ENCODE measurements around the gene PLEK2.
A peak's percentile ranks its signal among the peaks of the same experiment; 100 is the strongest.

The PLEK2 gene

GRCh38 chr14:67370830-67371229 lies 41.1 kb downstream of the PLEK2 start:
- no peak overlapping the region for H3K9ac ChIP-seq (ENCODE audit: low read length)
- no peak overlapping the region for H3K4me3 ChIP-seq (ENCODE audit: low read depth, low read length, poor library complexity, severe bottlenecking)
- H3K79me2 ChIP-seq (ENCODE audit: insufficient read depth, low read length): peaks cover 4% of the 10 kb centered on the region; the same call in 1 of the 2 replicates
- no peaks in the 10 kb centered on the region for H3K9me3 ChIP-seq (ENCODE audit: low read length)
- H2AFZ ChIP-seq (ENCODE audit: low read length): no peak overlapping the region
- no peaks in the 10 kb centered on the region for H3K9me2 ChIP-seq (ENCODE audit: low read depth, low read length)
- no peaks in the 10 kb centered on the region for H4K20me1 ChIP-seq (ENCODE audit: insufficient read depth, low read length)
- no peak for TF ChIP-seq EZH2 (IDR thresholded peaks at IDR 0.05; ENCODE audit: borderline replicate concordance, low read length)
- TF ChIP-seq, protein P1, sequence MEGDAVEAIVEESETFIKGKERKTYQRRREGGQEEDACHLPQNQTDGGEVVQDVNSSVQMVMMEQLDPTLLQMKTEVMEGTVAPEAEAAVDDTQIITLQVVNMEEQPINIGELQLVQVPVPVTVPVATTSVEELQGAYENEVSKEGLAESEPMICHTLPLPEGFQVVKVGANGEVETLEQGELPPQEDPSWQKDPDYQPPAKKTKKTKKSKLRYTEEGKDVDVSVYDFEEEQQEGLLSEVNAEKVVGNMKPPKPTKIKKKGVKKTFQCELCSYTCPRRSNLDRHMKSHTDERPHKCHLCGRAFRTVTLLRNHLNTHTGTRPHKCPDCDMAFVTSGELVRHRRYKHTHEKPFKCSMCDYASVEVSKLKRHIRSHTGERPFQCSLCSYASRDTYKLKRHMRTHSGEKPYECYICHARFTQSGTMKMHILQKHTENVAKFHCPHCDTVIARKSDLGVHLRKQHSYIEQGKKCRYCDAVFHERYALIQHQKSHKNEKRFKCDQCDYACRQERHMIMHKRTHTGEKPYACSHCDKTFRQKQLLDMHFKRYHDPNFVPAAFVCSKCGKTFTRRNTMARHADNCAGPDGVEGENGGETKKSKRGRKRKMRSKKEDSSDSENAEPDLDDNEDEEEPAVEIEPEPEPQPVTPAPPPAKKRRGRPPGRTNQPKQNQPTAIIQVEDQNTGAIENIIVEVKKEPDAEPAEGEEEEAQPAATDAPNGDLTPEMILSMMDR (IDR thresholded peaks at IDR 0.05; ENCODE audit: low read length): no peak
- H3K4me2 ChIP-seq (ENCODE audit: low read length): no peak overlapping the region
- H3K27ac ChIP-seq (ENCODE audit: low read depth, low read length, poor library complexity, severe bottlenecking): no peak overlapping the region
- H3F3A ChIP-seq (ENCODE audit: insufficient read depth, low read length): no peaks in the 10 kb centered on the region
- no peaks in the 10 kb centered on the region for H3K27me3 ChIP-seq (ENCODE audit: insufficient read depth, low read length)
- H3K36me3 ChIP-seq (ENCODE audit: insufficient read depth, low read length): peaks cover 93% of the 10 kb centered on the region
- H3K4me1 ChIP-seq (ENCODE audit: insufficient read depth, low read length, severe bottlenecking): no peaks in the 10 kb centered on the region

- H3K9me2 ChIP-seq (ENCODE audit: low read depth, low read length): no peaks in the 10 kb centered on the region
- H4K20me1 ChIP-seq (ENCODE audit: insufficient read depth, low read length): peaks cover 7% of the 10 kb centered on the region; the same call in 1 of the 2 replicates
- no peaks in the 10 kb centered on the region for H3K27me3 ChIP-seq (ENCODE audit: insufficient read depth, low read length)
- no peak overlapping the region for H3K4me2 ChIP-seq (ENCODE audit: low read length)
- H2AFZ ChIP-seq (ENCODE audit: low read length): no peak overlapping the region
- peaks cover 43% of the 10 kb centered on the region for H3K79me2 ChIP-seq (ENCODE audit: insufficient read depth, low read length)
- H3K4me3 ChIP-seq (ENCODE audit: low read depth, low read length, poor library complexity, severe bottlenecking): no peak overlapping the region
- H3F3A ChIP-seq (ENCODE audit: insufficient read depth, low read length): no peaks in the 10 kb centered on the region
- H3K36me3 ChIP-seq (ENCODE audit: insufficient read depth, low read length): peaks cover 79% of the 10 kb centered on the region
- peaks cover 24% of the 10 kb centered on the region for H3K4me1 ChIP-seq (ENCODE audit: insufficient read depth, low read length, severe bottlenecking)
- no peaks in the 10 kb centered on the region for H3K9me3 ChIP-seq (ENCODE audit: low read length)
- no peak overlapping the region for H3K9ac ChIP-seq (ENCODE audit: low read length)
- TF ChIP-seq, protein P1 (IDR thresholded peaks at IDR 0.05; ENCODE audit: low read length): no peak
- no peak for TF ChIP-seq EZH2 (IDR thresholded peaks at IDR 0.05; ENCODE audit: borderline replicate concordance, low read length)
- H3K27ac ChIP-seq (ENCODE audit: low read depth, low read length, poor library complexity, severe bottlenecking): no peak overlapping the region
These were observed 46.5 kb downstream of the PLEK2 start for GRCh38 chr14:67365476-67365875.

- Histone ChIP-seq H3K9me3 (ENCODE audit: low read length) (no peaks in the 10 kb centered on the region), H3K4me1 (ENCODE audit: insufficient read depth, low read length, severe bottlenecking) (peaks cover 51% of the 10 kb centered on the region)
These were observed 51.3 kb downstream of the PLEK2 start for GRCh38 chr14:67360470-67361206.

More at GRCh38 chr14:67360470-67361206, 51.3 kb downstream of the PLEK2 start:
- H4K20me1 ChIP-seq (ENCODE audit: insufficient read depth, low read length): peaks cover 7% of the 10 kb centered on the region; the same call in 1 of the 2 replicates
- peak overlapping the region; percentile 93 for H3K9ac ChIP-seq (ENCODE audit: low read length)
- TF ChIP-seq EZH2 (IDR thresholded peaks at IDR 0.05; ENCODE audit: borderline replicate concordance, low read length): no peak
- TF ChIP-seq, protein P1 (IDR thresholded peaks at IDR 0.05; ENCODE audit: low read length): no peak
- no peaks in the 10 kb centered on the region for H3F3A ChIP-seq (ENCODE audit: insufficient read depth, low read length)
- no peak overlapping the region for H3K27ac ChIP-seq (ENCODE audit: low read depth, low read length, poor library complexity, severe bottlenecking)
- H3K9me2 ChIP-seq (ENCODE audit: low read depth, low read length): no peaks in the 10 kb centered on the region
- peaks cover 36% of the 10 kb centered on the region for H3K36me3 ChIP-seq (ENCODE audit: insufficient read depth, low read length)
- no peaks in the 10 kb centered on the region for H3K27me3 ChIP-seq (ENCODE audit: insufficient read depth, low read length)
- peak overlapping the region; percentile 95 for H3K4me2 ChIP-seq (ENCODE audit: low read length)
- H3K4me3 ChIP-seq (ENCODE audit: low read depth, low read length, poor library complexity, severe bottlenecking): peak overlapping the region; percentile 86
- no peak overlapping the region for H2AFZ ChIP-seq (ENCODE audit: low read length)
- peaks cover 47% of the 10 kb centered on the region for H3K79me2 ChIP-seq (ENCODE audit: insufficient read depth, low read length)
